ENCODE results near the gene SMARCD3. TPM values are rescaled to one million over a fixed set of nuclear protein-coding genes. Genes with fewer than 3 reads are reported as not detected.

The SMARCD3 gene
- total and polyA plus RNA-seq, 2 of the 4 experiments (the other 2 are of a cell fraction): 37.5 to 48.5 TPM

GRCh38 chr7:151276666-151277590 lies 28.4 kb upstream of the SMARCD3 start:
- H4K5ac ChIP-seq (ENCODE audit: low read depth, low read length): peak overlapping the region; percentile 93
- DNase-seq (peak; percentile 65), ATAC-seq (ENCODE audit: low read depth) (peak; percentile 98)
- 17% methylated on average over 10 of the region's 63 CpGs; no CpG with 5 or more reads in 1 of the 2 experiments for WGBS, 2 experiments (ENCODE audit: extremely low coverage in 2 of 2, insufficient read length in 1 of 2)
- H2BK120ac ChIP-seq (ENCODE audit: low read depth, low read length): no peak overlapping the region
- no peaks in the 10 kb centered on the region for H3K9me1 ChIP-seq (ENCODE audit: insufficient read depth, low read length)
- H3K27me3 ChIP-seq (ENCODE audit: control insufficient read depth, insufficient read depth, low read length): peaks cover 28% of the 10 kb centered on the region
- peak overlapping the region; percentile 94 for H3K4me2 ChIP-seq (ENCODE audit: low read depth, low read length)
- no peak overlapping the region for H3K23ac ChIP-seq (ENCODE audit: low read depth, low read length)
- dilution Hi-C loops (cut with HindIII; ENCODE audit: low sequenced_read_pairs, unreplicated experiment) (no loop called here), in situ Hi-C loops (cut with MboI; ENCODE audit: low sequenced_read_pairs) (no loop called here), intact Hi-C loops (cut with micrococcal nuclease) (no loop called here)
- H3K36me3 ChIP-seq (ENCODE audit: control insufficient read depth, insufficient read depth, low read length): no peaks in the 10 kb centered on the region; the same call in 1 of the 2 replicates
- H3K4ac ChIP-seq (ENCODE audit: low read depth, low read length): peak overlapping the region; percentile 5; the same call in 1 of the 2 replicates
- no peak overlapping the region for H4K91ac ChIP-seq (ENCODE audit: insufficient read depth, low read depth, low read length)
- H2BK20ac ChIP-seq (ENCODE audit: low read depth, low read length): no peak overlapping the region
- no peak overlapping the region for H3K56ac ChIP-seq (ENCODE audit: extremely low read depth, insufficient read depth, low read length)
- no peak overlapping the region for H3K27ac ChIP-seq (ENCODE audit: insufficient read depth, low read length)
- BruUV-seq (replicated peaks): no TSS peak
- H2AK9ac ChIP-seq (replicated peaks; ENCODE audit: low read depth, low read length, poor library complexity): peak overlapping the region; percentile 49
- no peak overlapping the region for H2BK5ac ChIP-seq (ENCODE audit: low read depth, low read length, poor library complexity, severe bottlenecking)
- peaks cover 8% of the 10 kb centered on the region; the same call in 1 of the 2 replicates for H3K4me1 ChIP-seq (ENCODE audit: control insufficient read depth, insufficient read depth, low read length)
- POLR2A ChIA-PET (ENCODE audit: unreplicated experiment): no interaction called here
- H2AK5ac ChIP-seq (ENCODE audit: low read depth, low read length): peak overlapping the region; percentile 84
- H3K9ac ChIP-seq (ENCODE audit: low read depth, low read length): peak overlapping the region; percentile 44
- CTCF ChIA-PET: no interaction called here
- peak overlapping the region; percentile 27 to 79; a peak in 3 of 4 replicates for H4K8ac ChIP-seq (ENCODE audit: low read depth in 2 of 2, low read length in 2 of 2)
- no peaks in the 10 kb centered on the region; the same call in 1 of the 2 replicates for H4K20me1 ChIP-seq (ENCODE audit: insufficient read depth, low read length)
- 0 out of 2 replicates have a peak overlapping the region, but pooled peaks have one; percentile 68 for H3K14ac ChIP-seq (replicated peaks; ENCODE audit: low read depth, low read length)
- no peaks in the 10 kb centered on the region for H3K79me1 ChIP-seq (ENCODE audit: low read depth in 1 of 2, low read length in 2 of 2)
- H3K18ac ChIP-seq (ENCODE audit: low read depth, low read length): peak overlapping the region; percentile 10; the same call in 1 of the 2 replicates
- no peak overlapping the region for H2BK15ac ChIP-seq (ENCODE audit: low read depth, low read length)
- peak overlapping the region; percentile 46 for H3K4me3 ChIP-seq (ENCODE audit: insufficient read depth, low read depth, low read length)
- H2AFZ ChIP-seq (replicated peaks; ENCODE audit: low read length, poor library complexity): peak overlapping the region; percentile 89
- H3K9me3 ChIP-seq (ENCODE audit: control insufficient read depth, insufficient read depth, low read length): no peaks in the 10 kb centered on the region
- TF ChIP-seq MAZ (IDR thresholded peaks at IDR 0.05; ENCODE audit: borderline replicate concordance, low read depth, low read length) (no peak), RFX5 (IDR thresholded peaks at IDR 0.05; ENCODE audit: low read depth, low read length) (no peak), FOS (IDR thresholded peaks at IDR 0.05; ENCODE audit: low read depth, low read length) (no peak), POLR2A (IDR thresholded peaks at IDR 0.05; ENCODE audit: low read depth, low read length) (no peak), CHD1 (IDR thresholded peaks at IDR 0.05; ENCODE audit: low read depth, low read length) (no peak), CEBPB (IDR thresholded peaks at IDR 0.05; ENCODE audit: low read depth, low read length) (no peak), BHLHE40 (IDR thresholded peaks at IDR 0.05; ENCODE audit: low read depth, low read length) (no peak), MXI1 (IDR thresholded peaks at IDR 0.05; ENCODE audit: borderline replicate concordance, low read depth, low read length) (no peak), RAD21 (IDR thresholded peaks at IDR 0.05; ENCODE audit: low read length) (no peak), RCOR1 (IDR thresholded peaks at IDR 0.05; ENCODE audit: insufficient replicate concordance, low read length) (no peak), MAFK (IDR thresholded peaks at IDR 0.05; ENCODE audit: low read depth, low read length) (no peak), NFE2L2 (IDR thresholded peaks at IDR 0.05; ENCODE audit: low read depth, low read length) (no peak), SMC3 (IDR thresholded peaks at IDR 0.05; ENCODE audit: low read depth, low read length) (no peak), CTCF (conservative IDR thresholded peaks at IDR 0.05; ENCODE audit: low read depth, low read length) (no peak)
- TF ChIP-seq, protein P1, sequence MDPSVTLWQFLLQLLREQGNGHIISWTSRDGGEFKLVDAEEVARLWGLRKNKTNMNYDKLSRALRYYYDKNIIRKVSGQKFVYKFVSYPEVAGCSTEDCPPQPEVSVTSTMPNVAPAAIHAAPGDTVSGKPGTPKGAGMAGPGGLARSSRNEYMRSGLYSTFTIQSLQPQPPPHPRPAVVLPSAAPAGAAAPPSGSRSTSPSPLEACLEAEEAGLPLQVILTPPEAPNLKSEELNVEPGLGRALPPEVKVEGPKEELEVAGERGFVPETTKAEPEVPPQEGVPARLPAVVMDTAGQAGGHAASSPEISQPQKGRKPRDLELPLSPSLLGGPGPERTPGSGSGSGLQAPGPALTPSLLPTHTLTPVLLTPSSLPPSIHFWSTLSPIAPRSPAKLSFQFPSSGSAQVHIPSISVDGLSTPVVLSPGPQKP (IDR thresholded peaks at IDR 0.05; ENCODE audit: borderline replicate concordance, low read depth, low read length): no peak
